NCI-H2196 (cell line): Measurements from ENCODE around the gene NRIP3.

Experiments used
- DNase-seq: peaks from one replicate; lab custom pipeline; 2025; ENCODE audit not compliant: unreplicated experiment; lab: John Stamatoyannopoulos, UW

NRIP3 gene

DNA sequence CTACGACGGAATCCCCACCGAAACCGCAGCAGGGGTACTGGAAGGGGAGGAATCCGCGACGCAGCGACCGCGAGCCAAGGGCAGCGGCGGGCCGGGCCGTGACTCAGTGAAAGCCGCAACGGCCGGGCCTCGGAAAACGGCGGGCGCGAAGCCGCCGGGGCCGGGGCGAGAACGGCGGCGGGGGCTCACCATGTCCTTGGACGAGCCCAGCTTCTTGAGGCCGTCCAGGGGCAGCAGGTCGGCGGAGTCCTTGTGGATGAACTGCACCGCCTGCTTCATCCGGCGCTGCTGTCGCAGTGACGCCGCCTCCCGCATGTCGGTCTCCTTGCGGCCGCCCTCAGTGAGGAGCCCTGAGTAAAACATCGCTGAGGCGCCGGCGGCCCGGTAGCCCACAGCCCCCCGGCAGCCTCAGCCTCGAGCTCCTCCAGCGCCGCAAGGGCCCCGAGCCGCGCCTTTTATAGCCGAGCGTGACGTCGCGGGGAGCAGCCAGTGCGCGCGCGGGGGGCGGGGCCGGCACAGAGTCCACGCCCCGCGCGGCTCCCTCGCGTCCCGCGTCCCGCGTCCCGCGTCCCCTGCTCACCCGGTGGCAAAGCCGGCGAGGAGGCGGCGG is at the start of gene NRIP3:
Gene NRIP3, minus strand, starts transcription at position 429 of the 610 bp plus-strand sequence. Its CDS starts 66 bp downstream, at position 363.
- peak; percentile 83 for DNase-seq

DNA sequence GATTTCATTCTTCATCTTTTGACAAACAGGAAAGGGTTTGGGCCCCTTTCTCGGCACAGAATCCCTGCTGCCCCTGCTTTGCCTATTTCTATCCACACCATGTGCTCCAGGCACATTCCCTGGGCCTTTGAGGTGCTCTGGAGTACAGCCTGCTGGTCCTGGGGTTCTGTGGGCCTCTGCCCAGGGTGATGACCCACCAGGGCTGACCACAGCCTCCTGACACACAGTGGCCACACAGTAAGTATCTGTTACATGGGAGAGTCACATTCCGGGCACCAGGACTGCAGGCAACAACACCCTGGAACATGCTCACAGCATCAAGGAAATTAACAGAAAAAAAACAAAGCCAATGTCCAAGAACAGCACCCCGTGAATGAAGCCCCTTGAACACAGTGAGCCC is 48.5 kb upstream of the NRIP3 start:
- no peak for DNase-seq

DNA sequence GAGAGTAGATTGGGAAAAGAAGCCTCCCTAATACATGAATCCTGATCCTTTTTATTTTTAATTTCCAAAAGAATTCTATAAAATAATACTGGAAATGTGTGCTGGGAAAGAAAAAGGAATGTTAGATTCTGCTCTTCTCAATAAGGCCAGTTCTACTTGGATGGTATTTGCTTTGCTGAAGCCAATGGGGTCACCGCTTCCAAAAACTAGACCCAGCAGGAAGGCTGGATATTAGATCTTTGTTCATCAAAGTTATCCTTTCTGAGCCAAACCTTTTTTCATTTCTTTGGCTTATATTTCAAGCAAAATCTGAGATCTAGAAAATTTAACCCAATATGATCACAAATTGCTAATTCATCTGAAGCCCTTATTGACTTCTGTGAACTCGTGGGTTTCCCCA is 46.2 kb upstream of the NRIP3 start:
- DNase-seq: no peak

DNA sequence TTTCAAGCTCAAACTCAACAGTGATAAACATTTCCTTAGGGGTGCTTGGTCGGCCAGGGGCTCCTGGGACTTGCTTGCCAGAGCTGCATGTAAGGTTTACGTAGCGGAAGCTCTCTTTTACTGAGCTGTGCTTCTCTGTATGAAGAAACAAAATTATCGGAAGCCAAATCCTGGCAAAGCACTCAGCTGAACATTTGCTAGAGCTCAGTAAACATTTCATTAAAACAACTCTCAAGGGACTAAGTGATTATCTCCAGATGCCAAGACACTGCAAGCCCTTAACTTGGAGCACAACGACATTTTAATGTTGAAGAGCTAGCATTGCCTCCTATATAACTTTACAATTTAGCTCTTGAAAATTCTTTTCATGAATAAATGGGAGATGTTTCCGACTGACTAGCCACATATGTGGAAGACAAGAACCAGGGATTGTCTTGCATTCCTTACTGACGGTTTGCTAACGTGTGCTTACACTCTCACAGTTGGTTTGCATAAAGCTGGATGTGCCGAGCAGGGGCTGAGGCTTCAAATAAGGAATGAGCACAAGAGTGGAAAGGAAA is 44.2 kb upstream of the NRIP3 start:
- no peak for DNase-seq

DNA sequence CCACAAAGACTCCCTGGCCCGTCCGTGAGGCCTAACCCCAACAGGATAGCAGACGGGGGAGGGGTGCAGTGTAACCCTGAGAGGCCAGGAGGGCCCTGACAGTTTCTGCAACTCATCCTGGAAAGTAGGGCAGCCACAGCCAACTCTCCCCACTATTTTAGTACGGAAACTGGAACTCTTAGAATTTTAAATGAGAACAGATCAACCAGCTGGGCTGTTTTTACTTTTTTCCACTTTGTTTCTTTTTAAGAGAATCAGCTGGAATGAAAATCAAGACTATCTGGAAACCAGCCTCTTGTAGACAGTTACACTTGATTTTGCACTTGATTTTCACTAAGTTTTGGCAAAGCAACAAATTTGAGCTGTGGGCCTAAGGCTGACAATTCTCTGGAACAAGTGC is 42.7 kb upstream of the NRIP3 start:
- no peak for DNase-seq

DNA sequence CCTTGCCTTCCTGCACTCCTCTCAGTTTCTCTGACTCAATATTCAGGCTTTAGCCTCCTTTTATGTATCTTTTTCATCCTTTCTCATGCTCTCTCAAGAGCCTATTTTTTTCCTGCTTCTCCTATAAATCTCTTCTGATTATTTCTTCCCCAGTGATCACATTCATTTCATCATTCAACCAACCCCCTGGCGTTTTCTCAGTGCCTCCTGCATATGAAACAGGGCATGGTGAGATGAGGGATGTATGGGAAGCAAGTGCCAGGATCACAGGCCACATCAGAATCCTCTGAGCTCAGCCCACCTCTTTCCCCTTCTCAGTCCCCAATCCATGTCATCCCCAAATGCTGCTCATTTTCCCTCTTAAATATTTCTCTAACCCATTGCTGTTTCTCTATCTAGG is 38.7 kb upstream of the NRIP3 start:
- DNase-seq: no peak

DNA sequence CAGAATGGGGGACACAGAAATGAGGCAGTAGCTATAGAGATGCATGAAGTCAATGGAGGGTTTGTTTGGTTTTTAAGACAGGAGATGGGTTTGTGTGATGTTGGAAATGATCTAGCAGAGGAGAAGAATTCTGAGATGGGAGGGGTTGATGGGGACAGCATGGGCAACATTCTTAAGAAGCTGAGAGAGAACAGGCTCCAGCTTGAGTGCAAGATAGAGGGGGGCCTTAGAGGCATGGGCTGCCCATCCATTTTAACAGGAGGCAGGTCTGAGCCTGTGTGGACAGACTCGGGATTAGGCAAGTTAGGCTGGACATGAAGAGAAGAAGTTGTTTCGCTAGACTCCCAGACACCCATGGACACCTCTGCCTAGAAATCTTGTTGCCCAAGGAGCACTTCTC is 37.9 kb upstream of the NRIP3 start:
- no peak for DNase-seq

DNA sequence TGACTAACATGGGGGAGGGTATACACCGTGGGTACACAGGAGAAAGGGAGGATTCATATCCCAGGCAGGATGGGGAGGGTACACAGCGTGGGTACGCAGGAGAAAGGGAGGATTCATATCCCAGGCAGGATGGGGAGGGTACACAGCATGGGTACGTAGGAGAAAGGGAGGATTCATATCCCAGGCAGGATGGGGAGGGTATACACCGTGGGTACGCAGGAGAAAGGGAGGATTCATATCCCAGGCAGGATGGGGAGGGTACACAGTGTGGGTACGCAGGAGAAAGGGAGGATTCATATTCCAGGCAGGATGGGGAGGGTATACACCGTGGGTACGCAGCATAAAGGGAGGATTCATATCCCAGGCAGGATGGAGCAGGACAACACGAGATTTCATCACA is 36.6 kb upstream of the NRIP3 start:
- DNase-seq: no peak

DNA sequence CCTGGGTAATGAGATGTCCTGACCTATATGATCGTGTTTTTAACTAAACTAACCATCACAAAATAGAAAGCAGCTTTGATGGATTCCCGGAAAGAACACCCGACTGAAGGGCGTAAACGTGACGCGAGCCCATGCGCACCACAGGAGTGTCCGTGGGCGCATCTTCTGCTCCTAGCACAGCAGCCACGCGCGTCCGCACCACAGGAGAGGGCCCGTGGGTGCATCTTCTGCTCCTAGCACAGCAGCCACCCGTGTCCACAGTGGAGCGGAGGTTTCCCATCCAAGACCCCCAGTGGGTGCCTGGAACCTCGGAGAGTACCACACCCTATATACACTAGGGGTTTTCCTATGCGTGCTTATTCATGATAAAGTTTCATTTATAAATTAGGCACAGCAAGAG is 36.1 kb upstream of the NRIP3 start:
- no peak for DNase-seq

DNA sequence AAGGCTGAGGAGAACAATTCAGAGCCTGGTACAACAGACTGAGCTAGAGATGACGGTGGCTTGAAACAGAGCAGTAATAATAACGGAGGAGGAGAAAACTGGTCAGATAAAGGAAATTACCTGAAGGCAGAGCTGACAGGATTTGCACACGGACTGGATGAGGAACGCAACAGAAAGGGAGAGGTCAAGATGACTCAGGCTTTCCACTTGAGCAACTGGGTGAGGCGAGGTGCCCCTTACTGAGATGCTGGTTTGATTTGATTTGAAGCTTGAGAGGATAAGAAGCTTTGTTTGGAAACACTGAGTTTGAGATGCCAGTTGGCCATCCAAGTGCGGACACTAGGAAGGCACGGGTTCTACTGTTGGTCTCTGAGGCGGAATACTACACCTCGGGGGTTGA is 35.4 kb upstream of the NRIP3 start:
- DNase-seq: no peak

DNA sequence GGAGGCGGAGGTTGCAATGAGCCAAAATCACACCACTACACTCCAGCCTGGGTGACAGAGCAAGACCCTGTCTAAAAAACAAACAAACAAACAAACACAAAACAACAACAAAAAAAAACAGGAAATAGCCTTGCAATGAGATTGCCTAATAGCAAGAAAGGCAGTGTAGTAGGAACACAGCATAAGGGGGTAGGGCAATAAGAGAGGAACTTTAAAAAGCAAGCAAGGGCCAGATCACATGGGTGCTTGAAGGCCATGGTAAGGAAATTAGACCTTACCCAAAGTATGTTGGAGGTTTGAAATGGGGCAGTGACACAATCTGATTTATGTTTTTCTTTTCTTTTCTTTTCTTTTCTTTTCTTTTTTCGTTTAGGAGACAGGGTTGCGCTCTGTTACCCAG is 34.7 kb upstream of the NRIP3 start:
- DNase-seq: no peak

DNA sequence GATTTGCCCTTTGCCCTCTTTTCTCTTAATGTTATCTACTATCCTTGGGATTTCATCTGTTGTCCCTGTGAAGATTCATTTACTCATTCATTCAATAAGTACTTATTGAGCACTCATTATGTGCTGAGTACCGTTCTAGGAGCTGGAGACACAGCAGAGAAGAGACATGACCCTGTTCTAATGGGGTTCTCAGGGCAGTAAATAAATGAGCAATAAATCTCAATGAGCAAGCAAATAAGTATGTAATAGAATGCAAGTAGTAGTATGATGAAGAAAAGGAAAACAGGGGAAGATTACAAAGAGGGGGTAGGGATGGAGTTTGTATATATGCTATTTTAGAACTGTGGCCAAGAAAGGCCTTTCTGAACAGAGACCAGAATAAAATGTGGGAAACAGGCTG is 34.2 kb upstream of the NRIP3 start:
- DNase-seq: no peak

DNA sequence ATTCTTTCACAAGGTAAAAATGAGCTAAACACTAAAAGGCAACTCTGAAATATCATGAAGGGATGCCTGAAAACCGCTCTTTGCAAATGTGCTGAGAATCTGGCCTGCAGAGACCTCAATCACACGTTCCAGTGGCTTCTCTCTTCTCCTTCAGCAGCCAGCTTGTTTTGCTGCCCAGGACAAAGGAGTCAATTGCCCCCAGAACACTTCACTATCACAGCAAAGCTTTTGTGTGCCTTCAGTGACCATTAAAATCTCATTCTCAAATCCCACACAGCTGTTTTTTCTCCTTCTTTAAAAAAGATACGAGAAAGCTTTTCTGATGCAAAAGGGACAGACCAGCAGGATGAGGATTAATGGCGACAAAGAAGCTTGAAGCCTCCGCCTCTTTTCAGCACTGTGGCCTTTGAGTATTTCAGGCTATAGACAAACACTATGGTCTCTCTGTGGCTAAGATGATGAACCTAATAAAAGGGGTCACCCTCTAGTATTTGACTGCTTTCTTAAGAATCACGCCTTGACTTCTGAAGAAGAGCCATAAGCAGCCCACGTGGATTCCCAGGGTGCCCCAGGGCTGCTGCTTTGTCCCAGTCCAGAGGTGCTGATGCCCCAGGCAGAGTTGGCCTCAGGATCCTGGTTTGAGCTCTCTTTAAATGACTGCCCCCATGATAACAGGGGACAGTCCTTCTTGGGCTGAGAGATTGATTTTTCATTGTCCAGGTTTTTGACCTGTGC is 33.4 kb upstream of the NRIP3 start:
- DNase-seq: no peak

DNA sequence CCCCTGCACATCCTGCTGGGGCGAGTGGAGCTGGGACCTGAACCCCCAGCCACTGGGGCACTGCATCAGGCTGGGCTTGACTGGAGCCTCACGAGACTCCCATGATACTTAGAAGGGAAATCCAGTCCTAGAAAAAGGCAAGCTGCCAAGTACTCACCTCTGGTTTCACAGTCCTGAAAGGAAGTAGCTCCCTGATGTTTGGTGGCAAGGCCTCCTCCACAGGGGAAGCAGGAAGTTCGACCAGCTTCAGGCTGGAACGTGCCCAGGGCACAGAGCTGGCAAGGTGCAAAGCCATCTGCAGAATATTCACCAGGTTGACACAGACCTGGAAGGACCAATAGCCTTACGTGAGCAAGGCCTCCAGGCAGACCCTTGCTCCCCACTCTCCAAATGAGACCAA is 26.8 kb upstream of the NRIP3 start:
- DNase-seq: peak; percentile 65

DNA sequence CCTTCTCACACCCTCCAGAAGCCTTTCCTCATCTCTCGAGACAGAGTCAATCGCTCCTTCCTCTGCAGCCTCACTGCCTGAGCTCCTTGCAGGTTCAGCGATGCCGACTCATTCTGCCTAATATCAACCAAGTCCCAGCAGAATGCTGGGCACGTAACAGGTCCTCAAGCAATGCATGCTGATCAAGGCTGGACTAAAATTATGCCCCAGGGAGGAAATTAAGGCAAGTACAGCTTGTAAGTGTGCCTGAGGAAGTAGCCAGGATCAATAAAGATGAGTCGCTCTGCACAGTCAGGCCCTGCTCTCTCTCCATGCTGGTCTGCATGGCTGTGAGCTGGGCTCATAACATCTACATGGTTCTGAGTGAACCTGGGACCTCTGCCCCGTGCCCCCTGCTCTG is 25.6 kb upstream of the NRIP3 start:
- DNase-seq: no peak

DNA sequence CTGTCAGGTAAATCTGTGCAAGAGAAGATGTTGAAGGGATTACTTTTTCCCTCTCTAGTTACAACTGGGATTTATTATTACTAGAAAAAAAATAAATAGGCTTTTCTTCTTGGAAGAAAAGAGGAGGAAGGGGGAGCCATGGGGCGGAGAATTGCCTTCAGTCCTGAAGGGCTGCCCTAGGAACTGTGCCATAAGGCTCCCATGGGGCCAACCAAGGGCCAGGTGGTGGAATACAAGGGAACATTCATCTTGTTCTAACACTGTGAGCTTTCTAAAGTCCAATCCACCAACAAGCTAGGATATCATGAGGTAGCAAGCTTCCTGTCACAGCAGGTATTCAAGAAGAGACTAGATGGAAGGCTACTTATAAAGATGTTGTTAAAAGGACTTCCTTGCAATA is 24.8 kb upstream of the NRIP3 start:
- DNase-seq: no peak

DNA sequence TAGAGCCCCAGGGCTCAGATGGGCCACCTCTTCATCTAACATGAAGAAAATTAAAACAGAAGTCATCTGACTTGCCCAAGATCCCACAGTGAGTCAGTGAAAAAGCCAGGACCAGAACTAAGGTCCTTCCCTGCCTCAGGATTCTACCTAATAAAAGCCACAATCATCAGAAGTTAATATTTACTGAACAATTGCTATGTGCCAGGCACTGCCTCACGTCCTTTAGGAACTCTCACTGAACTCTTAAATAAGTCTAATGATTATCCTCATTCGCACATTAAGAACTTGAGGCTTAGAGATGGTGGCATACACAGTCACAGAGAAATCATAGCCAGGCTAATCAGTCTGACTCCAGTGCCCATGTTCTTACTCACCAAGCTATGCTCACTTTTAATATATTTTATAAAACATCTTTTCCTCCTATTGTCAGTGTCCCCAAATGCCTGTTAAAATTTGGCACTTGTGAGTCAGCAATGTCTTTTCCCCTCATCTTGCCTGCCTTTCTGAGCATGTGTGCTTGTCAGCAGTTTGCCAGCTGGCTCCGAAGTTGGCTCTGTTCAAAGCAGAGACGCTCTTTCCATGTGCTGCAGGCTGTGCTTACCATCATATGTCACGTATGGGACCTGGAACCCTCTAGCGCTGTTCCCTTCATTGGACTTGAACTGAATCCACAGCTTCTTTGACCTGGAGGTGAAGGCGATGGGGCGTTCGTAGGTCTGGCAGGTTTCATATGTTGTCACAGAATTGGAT is 21.5 kb upstream of the NRIP3 start:
- no peak for DNase-seq

DNA sequence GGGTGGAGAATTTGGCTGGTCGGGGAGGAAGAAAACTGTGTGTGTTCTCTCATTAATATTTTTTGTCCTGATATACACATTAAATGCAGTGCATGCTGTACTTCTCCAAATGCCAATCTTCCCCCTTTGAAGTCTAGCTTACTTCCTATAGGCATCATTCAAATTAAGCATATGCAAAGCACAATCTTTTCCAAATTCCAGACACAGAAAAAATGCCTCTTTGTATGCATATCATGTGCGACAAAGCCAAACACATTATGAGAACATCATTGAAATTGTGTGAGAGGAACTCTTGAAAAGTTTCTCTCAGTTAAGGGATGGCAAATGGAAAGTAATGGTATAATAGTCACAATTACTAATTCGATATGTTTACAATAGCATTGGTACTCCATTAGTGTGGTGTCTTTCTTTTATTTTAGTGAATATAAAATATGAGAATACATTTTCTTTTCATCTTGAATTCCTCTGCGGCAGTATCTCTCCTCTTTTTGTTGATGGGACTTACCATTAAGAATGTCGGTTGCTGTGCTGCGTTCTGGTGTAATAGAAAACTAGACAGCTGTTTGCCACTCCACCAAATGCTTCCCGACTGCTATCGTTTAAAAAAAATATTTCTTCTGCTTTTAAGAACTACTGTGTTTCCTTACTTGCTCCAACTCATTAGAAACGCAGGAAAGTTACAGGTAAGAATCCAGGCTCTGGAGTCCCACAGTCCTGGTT is 19.3 kb upstream of the NRIP3 start:
- DNase-seq: no peak

DNA sequence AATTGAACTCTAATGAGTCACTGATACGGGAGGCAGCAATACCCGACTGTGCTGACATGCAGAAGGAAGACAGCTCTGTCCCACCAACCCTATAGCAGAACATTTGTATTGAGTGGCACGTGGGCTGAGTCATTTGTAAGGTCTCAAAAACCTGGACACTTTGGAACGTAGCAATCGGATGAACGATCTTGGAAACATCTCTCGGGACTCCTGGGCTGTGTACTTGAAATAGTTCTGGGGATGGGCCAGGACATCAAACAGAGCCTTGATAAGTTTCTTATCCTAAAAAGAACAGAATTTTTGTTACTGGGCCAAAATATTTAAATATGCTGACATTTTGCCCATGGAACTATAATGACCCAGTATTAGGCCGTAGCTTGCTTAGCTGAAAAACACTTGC is 17.1 kb upstream of the NRIP3 start:
- no peak for DNase-seq

DNA sequence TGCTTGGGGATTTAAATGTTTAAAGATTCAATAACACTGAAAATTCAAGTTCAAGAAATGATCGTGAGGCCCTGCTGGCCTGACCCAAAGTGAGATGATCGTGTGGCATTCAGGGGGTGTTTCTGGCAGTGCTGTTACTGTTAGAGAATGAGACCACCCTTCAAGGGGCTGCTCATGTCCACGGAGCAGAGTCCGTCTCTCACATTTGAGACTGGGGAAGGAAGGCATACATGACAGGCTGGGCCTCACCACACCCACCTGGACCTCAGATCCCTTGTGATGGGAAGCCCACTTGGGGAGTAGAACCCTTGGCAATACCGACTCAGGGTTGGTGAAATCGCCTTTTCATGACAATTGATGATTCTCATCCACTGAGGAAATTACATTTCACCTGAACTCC is 16.1 kb upstream of the NRIP3 start:
- no peak for DNase-seq

DNA sequence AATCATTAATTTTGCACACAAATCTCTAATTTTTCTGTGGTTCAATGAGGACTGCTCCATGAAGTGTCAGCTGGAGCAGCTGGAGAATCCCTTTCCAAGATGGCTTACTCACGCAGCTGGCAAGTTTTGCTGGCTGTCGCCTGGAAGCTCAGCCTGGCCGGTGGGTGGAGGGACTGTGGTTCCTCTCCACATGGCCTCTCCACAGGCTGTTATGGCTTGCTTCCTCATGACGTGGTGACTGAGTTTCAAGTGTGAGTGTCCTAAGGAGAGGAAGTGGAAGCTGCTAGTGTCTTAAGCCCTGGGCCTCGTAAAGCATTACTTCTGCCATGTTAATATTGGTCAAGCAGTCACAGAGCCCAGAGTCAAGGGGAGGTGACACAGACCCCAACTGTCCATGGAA is 14.0 kb upstream of the NRIP3 start:
- DNase-seq: no peak
